Liver (tissue), 3 donors: Measurements from ENCODE around the gene EGFR.

Experiments
- CTCF ChIP-seq: fragments of 150-350 bp; IDR thresholded peaks from 2 replicates; pipeline ENCODE4 v1.5.1; 2017; ENCODE audit warnings: improper control_type of control experiment, low read depth, low read length; ENCODE audit not compliant: missing input control
- EGR1 ChIP-seq, 2 donors: IDR thresholded peaks; 2 replicates each; pipeline ENCODE4 v1.6.1; 2016 to 2018; ENCODE audit warnings: antibody characterized with exemption in 2 of 2, low read depth in 2 of 2
- HNF4G ChIP-seq: IDR thresholded peaks from 2 replicates; pipeline ENCODE4 v1.6.1; 2016; ENCODE audit warnings: antibody characterized with exemption
- JUND ChIP-seq, 2 donors: IDR thresholded peaks; 2 replicates each; pipeline ENCODE4 v1.6.1; 2016; ENCODE audit warnings: antibody characterized with exemption in 2 of 2
- MAX ChIP-seq: IDR thresholded peaks from 2 replicates; pipeline ENCODE4 v1.6.1; 2016; ENCODE audit warnings: antibody characterized with exemption
- RAD21 ChIP-seq, 2 donors: IDR thresholded peaks; 2 replicates each; pipeline ENCODE4 v1.6.1; 2016; ENCODE audit warnings: antibody characterized with exemption in 2 of 2, mild to moderate bottlenecking in 2 of 2
- REST ChIP-seq: IDR thresholded peaks from 2 replicates; pipeline ENCODE4 v1.6.1; 2016; ENCODE audit warnings: antibody characterized with exemption, mild to moderate bottlenecking
- RXRA ChIP-seq, 2 donors: IDR thresholded peaks; 2 replicates each; pipeline ENCODE4 v1.6.1; 2017 to 2018; ENCODE audit warnings: antibody characterized with exemption in 2 of 2, mild to moderate bottlenecking in 1 of 2
- SP1 ChIP-seq: IDR thresholded peaks from 2 replicates; pipeline ENCODE4 v1.6.1; 2018; ENCODE audit warnings: antibody characterized with exemption, mild to moderate bottlenecking
- TAF1 ChIP-seq: conservative IDR thresholded peaks from 2 replicates; pipeline ENCODE4 v1.6.1; 2016; ENCODE audit warnings: antibody characterized with exemption, mild to moderate bottlenecking
- YY1 ChIP-seq: IDR thresholded peaks from 2 replicates; pipeline ENCODE4 v1.6.1; 2016; ENCODE audit warnings: antibody characterized with exemption, mild to moderate bottlenecking
- donor health status: healthy.
- donor health status: healthy.

- TF ChIP-seq SP1 (no peak), RAD21 (IDR thresholded peaks at IDR 0.05) (no peak), TAF1 (no peak), CTCF (no peak), RXRA (IDR thresholded peaks at IDR 0.05) (no peak), YY1 (no peak), REST (no peak), JUND (IDR thresholded peaks at IDR 0.05) (no peak), MAX (no peak), EGR1 (IDR thresholded peaks at IDR 0.05; ENCODE audit: low read depth in 2 of 2) (no peak), HNF4G (no peak)
Observed at GRCh38 chr7:55172161-55172560, 153.3 kb downstream of the EGFR start.
